Omental fat pad (tissue), 4 donors: ENCODE results near the gene GALNT15. TPM values are rescaled to one million over a fixed set of nuclear protein-coding genes. Genes with fewer than 3 reads are reported as not detected.

ENCODE experiments used
- ATAC-seq: fragments of 150-250 bp; one replicate; pipeline ENCODE4 v1.9.1; 2016; ENCODE audit warnings: mild to moderate bottlenecking, moderate library complexity; ENCODE audit not compliant: low FRiP score
- DNase-seq: peaks from one replicate; pipeline ENCODE4 v3.0.0-alpha.2; 2019; ENCODE audit warnings: low spot score
- CTCF ChIP-seq, 3 donors: fragments of 450-650 bp; IDR thresholded peaks; one replicate each; pipeline ENCODE4 v1.5.1; 2016 to 2017; ENCODE audit warnings: antibody characterized with exemption in 3 of 3, mild to moderate bottlenecking in 3 of 3, moderate library complexity in 2 of 3
- total RNA-seq, 4 donors: library from RNA; depleted of rRNA; stranded (reverse); fragments of >200 nt; gene quantifications; one replicate each; pipeline ENCODE4 v1.1.0, GENCODE V29; 2016

The GALNT15 gene
- total RNA-seq, 4 donors from 2014 or later = 135 to 717 (median 384) TPM

- no peak for TF ChIP-seq CTCF (IDR thresholded peaks at IDR 0.05)
- DNase-seq = no peak
- ATAC-seq = no peak
These were observed 42.0 kb downstream of the GALNT15 start for GRCh38 chr3:16216373-16216935.

- no peak for DNase-seq
- no peak for ATAC-seq
- TF ChIP-seq CTCF (IDR thresholded peaks at IDR 0.05) = no peak
These were observed 45.3 kb downstream of the GALNT15 start for GRCh38 chr3:16219777-16220176.

GRCh38 chr3:16221990-16222389, 47.5 kb downstream of the GALNT15 start:
- DNase-seq (no peak), ATAC-seq (no peak)
- no peak for TF ChIP-seq CTCF (IDR thresholded peaks at IDR 0.05)

- no peak for DNase-seq
- ATAC-seq = no peak
- TF ChIP-seq CTCF (IDR thresholded peaks at IDR 0.05) = no peak
These were observed 48.1 kb downstream of the GALNT15 start for GRCh38 chr3:16222547-16222946.

- ATAC-seq (no peak), DNase-seq (no peak)
- TF ChIP-seq CTCF (IDR thresholded peaks at IDR 0.05) = no peak
These were observed 49.8 kb downstream of the GALNT15 start for GRCh38 chr3:16224325-16224724.

GRCh38 chr3:16227566-16227965, 53.1 kb downstream of the GALNT15 start:
- TF ChIP-seq CTCF (IDR thresholded peaks at IDR 0.05) = no peak
- DNase-seq = no peak
- ATAC-seq = no peak

- TF ChIP-seq CTCF (IDR thresholded peaks at IDR 0.05) = no peak
- ATAC-seq = no peak
- DNase-seq = no peak
These were observed 55.2 kb downstream of the GALNT15 start for GRCh38 chr3:16229681-16230080.
